HepG2 (cell line): ENCODE measurements around the gene TPGS1. TPM values are rescaled to one million over a fixed set of nuclear protein-coding genes. Genes with fewer than 3 reads are reported as not detected.

Experiments
- BHLHE40 ChIP-seq: IDR thresholded peaks from 2 replicates; pipeline ENCODE4 v1.6.1; 2011; ENCODE audit warnings: low read length, improper control_type of control experiment
- CTCF ChIP-seq: sonication (generic); formaldehyde crosslinking; IDR thresholded peaks from 2 replicates; pipeline ENCODE4 v1.5.0; 2020; ENCODE audit warnings: mild to moderate bottlenecking, missing genetic modification reagents, moderate library complexity
- HDAC1 ChIP-seq: sonication (generic); formaldehyde crosslinking; IDR thresholded peaks from 2 replicates; pipeline ENCODE4 v1.5.1; 2020; ENCODE audit warnings: mild to moderate bottlenecking, missing genetic modification reagents
- MYC ChIP-seq: sonication (generic); formaldehyde crosslinking; IDR thresholded peaks from 2 replicates; pipeline ENCODE4 v1.9.0; 2021; ENCODE audit warnings: missing genetic modification reagents, borderline replicate concordance
- NR2F6 ChIP-seq, 2 experiments: IDR thresholded peaks; 2 replicates each; pipeline ENCODE4 v1.6.1; 2016; ENCODE audit warnings: antibody characterized with exemption in 1 of 2, mild to moderate bottlenecking in 1 of 2
- RFXANK ChIP-seq: IDR thresholded peaks from 2 replicates; pipeline ENCODE4 v1.6.1; 2016
- SOX5 ChIP-seq: IDR thresholded peaks from 2 replicates; pipeline ENCODE4 v1.6.1; 2016; ENCODE audit warnings: borderline replicate concordance
- ZBTB26 ChIP-seq: IDR thresholded peaks from 2 replicates; pipeline ENCODE4 v1.6.1; 2016; ENCODE audit warnings: missing compliant biosample characterization, missing genetic modification reagents, borderline replicate concordance
- ZBTB43 ChIP-seq: sonication (generic); formaldehyde crosslinking; conservative IDR thresholded peaks from 2 replicates; pipeline ENCODE4 v1.4.0; 2020; ENCODE audit warnings: missing genetic modification reagents
- ZNF143 ChIP-seq: sonication (generic); formaldehyde crosslinking; IDR thresholded peaks from 2 replicates; pipeline ENCODE4 v1.4.0; 2020; ENCODE audit warnings: missing genetic modification reagents
- ZNF275 ChIP-seq: sonication (generic); formaldehyde crosslinking; IDR thresholded peaks from 2 replicates; pipeline ENCODE4 v1.8.0; 2022; ENCODE audit warnings: missing genetic modification reagents, mild to moderate bottlenecking, inconsistent platforms, borderline replicate concordance
- ZNF292 ChIP-seq: sonication (generic); formaldehyde crosslinking; IDR thresholded peaks from 2 replicates; pipeline ENCODE4 v1.8.1; 2022; ENCODE audit warnings: mild to moderate bottlenecking, low read depth, missing genetic modification reagents, borderline replicate concordance
- ZNF317 ChIP-seq: sonication (generic); formaldehyde crosslinking; IDR thresholded peaks from 2 replicates; pipeline ENCODE4 v1.5.0; 2020; ENCODE audit warnings: mild to moderate bottlenecking, missing genetic modification reagents
- polyA plus RNA-seq, 8 experiments: library from polyadenylated mRNA; depleted of rRNA in 3 of 8; stranded (reverse) in 7 of 8; unstranded in 1 of 8; fragments of >200 nt; fragmentation: Illumina TruSeq in 4 of 8; extraction: Trizol in 4 of 8; gene quantifications; 2 replicates each; pipeline versions ENCODE4 v1.2.1 to v1.2.3, GENCODE V29; 2011 to 2016; ENCODE audit warnings: low read depth in 4 of 8, missing spikeins in 1 of 8, mixed read lengths in 1 of 8; ENCODE audit not compliant: insufficient read depth in 1 of 8
- total RNA-seq, 5 experiments: library from RNA; depleted of rRNA; stranded (reverse); fragments of >200 nt; fragmentation: Illumina TruSeq; extraction: Trizol; gene quantifications; 2 replicates each; pipeline ENCODE4 v1.2.3, GENCODE V29; 2016; ENCODE audit warnings: low read depth in 1 of 5

Gene TPGS1
- total and polyA plus RNA-seq, 2 of the 13 experiments (the other 11 are each of a cell fraction or from before 2014, with no cell fraction given) = 1.1 to 6.2 TPM

- peak; percentile 60; the same call in 1 of the 2 replicates for TF ChIP-seq ZBTB43 (CRISPR knock-in tag)
- TF ChIP-seq ZNF275 (CRISPR knock-in tag) = no peak
- TF ChIP-seq HDAC1 (CRISPR knock-in tag) = 0 out of 2 replicates have a peak, but pooled peaks have one; percentile 48
- no peak for TF ChIP-seq ZBTB26 (CRISPR knock-in tag)
- TF ChIP-seq RFXANK (CRISPR knock-in tag) = no peak
- TF ChIP-seq ZNF143 = peak; percentile 36; the same call in 1 of the 2 replicates
- peak; percentile 35; the same call in 1 of the 2 replicates for TF ChIP-seq ZNF317 (CRISPR knock-in tag)
- peak; percentile 87 for TF ChIP-seq ZNF292 (CRISPR knock-in tag)
- TF ChIP-seq NR2F6 (IDR thresholded peaks at IDR 0.05) = no peak
- TF ChIP-seq NR2F6 (CRISPR knock-in tag; IDR thresholded peaks at IDR 0.05) = peak; percentile 21; the same call in 1 of the 2 replicates
- 0 out of 2 replicates have a peak, but pooled peaks have one; percentile 23 for TF ChIP-seq CTCF (CRISPR knock-in tag)
- peak; percentile 51; the same call in 1 of the 2 replicates for TF ChIP-seq MYC
- TF ChIP-seq BHLHE40 = peak; percentile 61
- peak; percentile 92 for TF ChIP-seq SOX5
Measured at GRCh38 chr19:485583-486236, 21.6 kb upstream of the TPGS1 start (continued).
